Left colon (tissue), 2 donors: Measurements from ENCODE around the gene CDHR5. TPM values are rescaled to one million over a fixed set of nuclear protein-coding genes. Genes with fewer than 3 reads are reported as not detected.
A peak's percentile ranks its signal among the peaks of the same experiment; 100 is the strongest.
"Not testable (repeated sequence)": the region's sequence is repeated elsewhere in the genome, so short reads cannot be mapped to it uniquely, and the experiment has no call there.

ENCODE experiments used
- ATAC-seq: fragments of 200-7000 bp; cut with Tn5 transposase; one replicate; pipeline ENCODE4 v1.9.1; 2020; ENCODE audit warnings: mild to moderate bottlenecking, moderate library complexity
- DNase-seq, 2 donors: peaks; one replicate each; pipeline ENCODE4 v3.0.0-alpha.2; 2020
- intact Hi-C, 2 donors: fragments of 100-400 bp; cut with DNase I in 1 of 2; cut with micrococcal nuclease in 1 of 2; formaldehyde crosslinking; loops; one replicate each; pipeline versions ENCODE4 v1.11.2 to v1.14.0; 2022; cut with DNase I, micrococcal nuclease
- total RNA-seq, 2 donors: library from RNA; stranded (reverse); fragmentation: NEBNext Ultra II Directional; extraction: Animal tissue kit (Norgen Biotek cat#: 25700); gene quantifications; one replicate each; pipeline ENCODE4 v1.2.1, GENCODE V29; 2021
- donor health status: DM: no; HTN: no; CAD: no.
- donor health status: DM: yes; HTN: yes; CAD: no.

Gene CDHR5
- total RNA-seq, 2 donors from 2014 or later = 359 to 611 TPM

- intact Hi-C loops, DNase-seq, ATAC-seq: not testable (repeated sequence)
Observed at GRCh38 chr11:653136-653535, 28.4 kb upstream of the CDHR5 start.

- intact Hi-C loops = no loop called here
- DNase-seq (no peak), ATAC-seq (no peak)
Observed at GRCh38 chr11:650482-650881, 25.7 kb upstream of the CDHR5 start.

GRCh38 chr11:647672-648158 is 23.0 kb upstream of the CDHR5 start:
- DNase-seq, intact Hi-C loops, ATAC-seq: not testable (repeated sequence)

DNA sequence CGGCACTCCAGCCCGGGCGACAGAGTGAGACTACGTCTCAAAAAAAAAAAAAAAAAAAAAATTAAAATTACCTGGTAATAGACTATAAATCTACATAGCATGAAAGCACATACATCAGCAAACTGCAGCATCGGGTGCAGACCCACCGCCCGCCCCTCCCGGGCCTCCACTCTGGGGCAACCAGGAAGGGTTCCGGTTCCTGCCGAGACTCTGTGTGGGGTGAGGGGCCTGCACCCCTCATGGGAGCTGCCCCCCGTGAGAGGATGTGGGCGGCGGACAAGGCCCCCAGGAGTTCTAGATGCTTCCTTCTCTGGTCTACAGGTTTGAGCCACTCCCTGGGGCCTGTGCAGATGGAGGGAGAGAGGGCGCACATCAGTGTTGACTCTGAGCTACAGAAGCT is 21.5 kb upstream of the CDHR5 start:
- intact Hi-C loops = no loop called here
- DNase-seq (no peak), ATAC-seq (no peak)

DNA sequence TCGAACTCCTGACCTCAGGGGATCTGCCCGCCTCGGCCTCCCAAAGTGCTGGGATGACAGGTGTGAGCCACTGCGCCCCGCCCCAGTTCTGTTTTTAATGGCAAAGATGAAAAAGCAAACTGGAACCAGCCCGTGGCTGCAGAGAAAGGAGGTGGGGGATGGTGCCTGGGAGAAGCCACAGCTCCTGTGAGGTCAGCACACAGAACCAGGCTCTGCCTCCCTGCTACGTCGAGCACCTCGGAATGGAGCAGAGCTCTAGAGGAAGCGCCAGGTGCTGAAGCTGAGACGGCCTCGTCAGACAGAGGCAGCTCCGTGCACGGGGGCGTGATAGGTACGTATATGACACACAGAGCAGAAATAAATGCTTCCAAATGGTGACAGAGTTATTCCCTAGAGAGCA is 20.8 kb upstream of the CDHR5 start:
- ATAC-seq (no peak), DNase-seq (no peak)
- intact Hi-C loops = no loop called here

GRCh38 chr11:643849-644738 is 19.3 kb upstream of the CDHR5 start:
- no peak for ATAC-seq
- intact Hi-C loops = no loop called here
- DNase-seq = no peak

DNA sequence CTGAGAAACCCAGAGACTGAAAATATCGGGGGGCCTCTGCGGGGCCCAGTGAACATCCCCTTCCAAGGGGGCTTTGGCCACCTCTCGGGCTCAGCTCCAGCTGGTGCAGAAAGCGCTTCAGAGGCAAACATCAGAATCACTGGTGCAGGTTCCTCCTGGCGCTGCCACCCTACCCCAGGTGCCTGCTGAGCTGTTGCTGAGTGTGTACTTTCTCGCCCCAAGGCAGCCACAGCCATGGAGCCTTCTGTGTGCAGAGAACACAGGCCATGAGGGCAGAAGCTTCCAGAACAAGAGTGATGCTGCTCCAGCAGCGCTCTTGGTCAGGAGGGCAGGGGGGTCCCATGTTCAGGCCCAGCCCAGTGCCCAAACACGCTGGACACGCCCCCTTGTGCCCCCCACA is 18.6 kb upstream of the CDHR5 start:
- no peak for ATAC-seq
- DNase-seq = no peak
- intact Hi-C loops = no loop called here

DNA sequence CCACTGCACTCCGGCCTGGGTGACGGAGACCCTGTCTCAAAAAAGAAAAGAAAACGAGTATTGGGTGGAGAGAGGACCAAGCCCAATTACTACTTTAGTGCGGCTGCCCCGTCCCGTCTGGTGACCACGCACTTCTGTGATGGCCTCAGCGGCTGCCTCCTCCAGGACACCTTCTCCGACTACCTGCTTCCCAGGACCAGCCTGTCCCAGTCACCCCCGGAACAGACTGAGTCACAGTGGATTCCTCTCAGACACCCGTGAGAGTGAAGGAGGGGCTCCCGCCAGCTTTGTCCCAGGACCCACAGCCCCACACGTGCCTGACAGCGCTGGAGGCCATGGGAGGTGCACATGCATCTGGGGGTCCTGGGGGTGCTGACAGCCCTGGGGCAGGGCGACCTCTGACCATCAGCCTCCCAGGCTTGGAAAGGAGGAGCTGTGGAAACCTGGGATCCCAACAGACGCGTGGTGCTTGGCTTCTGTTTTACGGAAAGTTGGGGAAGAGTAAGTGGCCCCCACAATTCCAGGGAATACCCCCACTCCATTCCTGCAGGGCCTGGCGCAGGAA is 17.1 kb upstream of the CDHR5 start:
- intact Hi-C loops = no loop called here
- DNase-seq (no peak), ATAC-seq (no peak)

- intact Hi-C loops = no loop called here
- ATAC-seq (no peak), DNase-seq (no peak)
Observed at GRCh38 chr11:640021-640706, 15.4 kb upstream of the CDHR5 start.

GRCh38 chr11:639332-639955 is 14.7 kb upstream of the CDHR5 start:
- ATAC-seq = no peak
- intact Hi-C loops = no loop called here
- DNase-seq = no peak

DNA sequence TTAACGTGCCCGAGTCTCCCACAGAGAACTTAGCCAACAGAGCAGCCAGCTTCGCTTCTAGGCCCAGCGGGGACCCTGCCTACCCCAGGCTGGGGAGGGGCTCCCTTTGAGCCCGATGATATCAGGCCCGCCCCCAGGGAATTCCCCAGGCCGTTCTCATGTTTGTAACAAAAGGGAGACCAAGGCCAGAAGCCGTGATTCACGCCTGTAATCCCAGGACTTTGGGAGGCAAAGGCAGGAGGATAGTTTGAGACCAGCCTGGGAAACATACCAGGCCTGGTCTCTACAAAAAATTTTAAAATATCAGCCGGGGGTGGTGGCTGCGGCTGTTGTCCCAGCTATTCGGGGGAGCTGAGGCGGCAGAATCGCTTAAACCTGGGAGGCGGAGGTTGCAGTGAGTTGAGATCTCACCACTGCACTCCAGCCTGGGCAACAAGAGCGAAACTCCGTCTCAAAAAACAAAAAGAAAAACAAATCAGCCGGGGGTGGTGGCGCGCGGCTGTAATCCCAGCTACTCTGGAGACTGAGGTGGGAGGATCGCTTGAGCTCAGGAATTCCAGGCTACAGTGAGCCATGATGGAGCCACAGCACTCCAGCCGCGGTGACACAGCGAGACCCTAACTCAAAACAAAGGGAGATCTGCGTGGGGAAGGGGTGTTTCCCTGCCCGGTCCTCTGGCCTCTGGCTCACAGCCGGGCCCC is 14.0 kb upstream of the CDHR5 start:
- intact Hi-C loops = no loop called here
- no peak for DNase-seq
- no peak for ATAC-seq

DNA sequence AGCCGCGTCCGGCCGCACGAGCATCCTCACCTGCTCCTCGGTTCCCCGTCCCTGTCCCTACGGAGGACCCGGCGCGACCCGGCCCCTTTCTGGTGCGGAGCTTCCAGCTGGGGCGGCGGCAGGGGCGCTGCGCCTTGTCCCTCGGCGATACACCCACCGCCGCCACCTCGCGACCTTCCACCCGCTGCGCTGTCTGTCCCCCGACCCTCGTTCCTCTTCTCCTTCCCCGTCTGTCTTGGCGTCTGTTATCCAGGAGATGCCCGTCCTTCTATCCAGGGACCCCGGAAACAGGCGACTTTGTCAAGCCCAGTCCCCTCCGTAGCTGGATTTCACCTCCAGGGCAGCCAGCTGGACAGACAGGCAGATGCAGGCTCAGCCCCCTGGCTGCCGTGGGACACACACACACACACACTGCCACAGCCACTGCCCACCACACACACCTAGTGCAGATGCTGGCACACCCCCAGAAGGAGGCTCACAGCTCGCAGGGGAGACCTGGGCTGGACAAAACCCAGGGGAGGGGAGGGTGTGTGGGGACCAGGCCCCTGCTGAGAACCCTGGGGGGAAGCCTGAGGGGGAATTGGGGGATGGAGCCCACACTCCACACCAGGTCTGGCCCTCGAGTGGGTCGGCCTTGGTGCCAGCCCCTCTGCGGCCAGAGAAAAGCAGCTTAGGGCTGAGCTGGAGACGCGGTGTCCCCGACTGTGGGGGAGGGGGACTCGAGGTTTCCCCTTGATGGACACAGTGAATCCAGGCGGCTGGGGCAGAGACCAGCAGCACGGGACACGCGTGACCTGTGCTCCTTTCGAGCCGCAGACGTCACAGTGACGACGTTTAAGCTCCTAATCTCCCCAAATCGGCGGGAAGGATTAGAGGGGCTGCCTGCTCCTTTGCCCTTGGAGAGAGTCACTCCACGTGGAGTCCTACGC is 13.1 kb upstream of the CDHR5 start:
- intact Hi-C loops = no loop called here
- DNase-seq (no peak), ATAC-seq (no peak)

DNA sequence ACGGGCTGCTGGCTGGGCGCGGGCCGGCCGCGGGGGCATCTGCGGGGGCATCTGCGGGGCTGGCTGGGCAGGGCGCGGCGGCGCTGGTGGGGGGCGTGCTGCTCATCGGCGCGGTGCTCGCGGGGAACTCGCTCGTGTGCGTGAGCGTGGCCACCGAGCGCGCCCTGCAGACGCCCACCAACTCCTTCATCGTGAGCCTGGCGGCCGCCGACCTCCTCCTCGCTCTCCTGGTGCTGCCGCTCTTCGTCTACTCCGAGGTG is 12.5 kb upstream of the CDHR5 start:
- DNase-seq = no peak
- intact Hi-C loops = no loop called here
- ATAC-seq = no peak

DNA sequence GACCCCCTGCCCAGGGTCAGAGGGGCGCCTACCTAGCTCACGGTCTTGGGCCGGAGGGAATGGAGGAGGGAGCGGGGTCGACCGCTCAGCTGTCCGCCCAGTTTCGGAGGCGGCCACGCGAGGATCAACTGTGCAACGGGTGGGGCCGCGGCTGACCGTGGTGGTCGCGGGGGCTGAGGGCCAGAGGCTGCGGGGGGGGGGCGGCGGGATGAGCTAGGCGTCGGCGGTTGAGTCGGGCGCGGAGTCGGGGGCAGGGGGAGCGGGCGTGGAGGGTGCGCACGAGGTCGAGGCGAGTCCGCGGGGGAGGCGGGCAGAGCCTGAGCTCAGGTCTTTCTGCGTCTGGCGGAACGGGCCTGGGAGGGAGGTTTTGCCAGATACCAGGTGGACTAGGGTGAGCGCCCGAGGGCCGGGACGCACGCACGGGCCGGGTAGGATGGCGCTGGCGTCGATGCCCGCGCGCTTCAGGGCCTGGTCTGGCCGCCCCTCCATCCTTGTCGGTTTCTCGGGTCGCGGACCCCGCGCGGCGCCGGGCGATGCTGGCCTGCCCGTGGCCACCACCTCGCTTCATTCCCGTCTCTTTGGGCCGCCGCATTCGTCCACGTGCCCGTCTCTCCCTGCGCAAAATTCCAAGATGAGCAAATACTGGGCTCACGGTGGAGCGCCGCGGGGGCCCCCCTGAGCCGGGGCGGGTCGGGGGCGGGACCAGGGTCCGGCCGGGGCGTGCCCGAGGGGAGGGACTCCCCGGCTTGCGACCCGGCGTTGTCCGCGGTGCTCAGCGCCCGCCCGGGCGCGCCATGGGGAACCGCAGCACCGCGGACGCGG is 12.0 kb upstream of the CDHR5 start, which contains the start of gene DRD4:
DRD4 (plus strand) TSS at position 759 of the 822 bp plus-strand sequence; CDS start at position 795, 36 bp downstream.
- ATAC-seq = peak; percentile 60
- no peak for DNase-seq
- intact Hi-C loops = no loop called here

DNA sequence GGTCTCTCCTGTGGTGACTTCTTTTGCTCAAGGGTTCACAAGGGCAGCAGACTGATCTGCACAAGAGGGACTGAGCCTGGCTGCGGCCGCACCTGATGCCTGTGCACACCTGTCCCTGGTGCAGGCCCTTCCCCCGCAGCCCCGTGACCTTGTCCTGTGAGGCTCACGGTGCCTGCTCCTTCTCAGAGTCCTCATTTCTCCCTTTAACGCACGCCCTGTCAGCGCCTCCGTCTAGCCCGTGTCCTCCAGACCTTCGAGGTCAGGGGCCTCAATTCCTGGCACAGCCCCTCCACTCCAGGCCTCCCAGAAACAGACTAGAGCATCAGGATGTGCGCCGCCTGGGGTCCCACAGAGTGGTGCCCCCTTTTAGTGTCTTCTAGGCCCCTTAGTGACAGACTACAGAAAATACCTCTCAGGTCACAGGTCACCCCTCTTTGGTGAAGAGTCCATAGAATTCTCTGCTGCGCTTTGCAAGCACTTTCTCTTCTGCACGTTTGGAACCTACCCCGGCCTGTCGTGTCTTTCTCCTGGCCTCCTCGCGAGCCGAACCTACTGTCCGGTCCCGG is 11.3 kb upstream of the CDHR5 start:
- intact Hi-C loops = no loop called here

GRCh38 chr11:630871-631270 is 6.1 kb upstream of the CDHR5 start:
- no peak for ATAC-seq
- no peak for DNase-seq
- intact Hi-C loops = no loop called here

More for the DNA sequence above, 11.3 kb upstream of the CDHR5 start:
- ATAC-seq (no peak), DNase-seq (no peak)

- intact Hi-C loops = no loop called here
- ATAC-seq (no peak), DNase-seq (peak in 1 of 2 donors; percentile 16)
Observed at GRCh38 chr11:629237-629583, 4.5 kb upstream of the CDHR5 start.
